ACC112 (cell line): ENCODE measurements around the gene PACRG.

Source experiments
- H2AFZ ChIP-seq: fragments of 200-600 bp; sonication (generic); one replicate; pipeline ENCODE4 v1.6.0; 2017; ENCODE audit warnings: antibody characterized with exemption, low read length; ENCODE audit not compliant: unreplicated experiment
- H3K27ac ChIP-seq: fragments of 200-600 bp; sonication (generic); 2 replicates; pipeline ENCODE4 v1.5.1; 2014; ENCODE audit warnings: low read depth, mild to moderate bottlenecking, antibody characterized with exemption, low read length, moderate library complexity
- H3K27me3 ChIP-seq: fragments of 200-600 bp; sonication (generic); 2 replicates; pipeline ENCODE4 v1.6.1; 2014; ENCODE audit warnings: mild to moderate bottlenecking, antibody characterized with exemption, low read length, moderate library complexity, mixed read lengths; ENCODE audit not compliant: insufficient read depth
- H3K36me3 ChIP-seq: fragments of 200-600 bp; sonication (generic); 2 replicates; pipeline ENCODE4 v1.6.1; 2016; ENCODE audit warnings: mild to moderate bottlenecking, antibody characterized with exemption, low read length, moderate library complexity, mixed read lengths; ENCODE audit not compliant: insufficient read depth
- H3K4me1 ChIP-seq: fragments of 200-600 bp; sonication (generic); one replicate; pipeline ENCODE4 v1.6.1; 2016; ENCODE audit warnings: low read length, mixed read lengths; ENCODE audit not compliant: insufficient read depth, unreplicated experiment, control insufficient read depth
- H3K4me3 ChIP-seq: fragments of 200-600 bp; sonication (generic); 2 replicates; pipeline ENCODE4 v1.5.1; 2014; ENCODE audit warnings: mild to moderate bottlenecking, low read depth, low read length
- H3K79me2 ChIP-seq: fragments of 200-600 bp; sonication (generic); one replicate; pipeline ENCODE4 v1.6.0; 2016; ENCODE audit warnings: low read length; ENCODE audit not compliant: control insufficient read depth, unreplicated experiment, insufficient read depth

The PACRG gene

GRCh38 chr6:163179721-163180120 lies 451.9 kb downstream of the PACRG start:
- no peak overlapping the region for H3K27ac ChIP-seq
- H3K27me3 ChIP-seq = no peaks in the 10 kb centered on the region
- no peaks in the 10 kb centered on the region for H3K36me3 ChIP-seq
- H3K79me2 ChIP-seq = no peaks in the 10 kb centered on the region
- no peak overlapping the region for H2AFZ ChIP-seq
- H3K4me1 ChIP-seq = peaks cover 3% of the 10 kb centered on the region
- no peak overlapping the region for H3K4me3 ChIP-seq

GRCh38 chr6:163180874-163181541 lies 453.2 kb downstream of the PACRG start:
- no peak overlapping the region for H3K4me3 ChIP-seq
- peaks cover 3% of the 10 kb centered on the region for H3K4me1 ChIP-seq
- no peak overlapping the region for H2AFZ ChIP-seq
- no peaks in the 10 kb centered on the region for H3K27me3 ChIP-seq
- H3K27ac ChIP-seq = no peak overlapping the region
- no peaks in the 10 kb centered on the region for H3K79me2 ChIP-seq
- H3K36me3 ChIP-seq = no peaks in the 10 kb centered on the region

- no peak overlapping the region for H3K27ac ChIP-seq
- peaks cover 3% of the 10 kb centered on the region for H3K4me1 ChIP-seq
- no peak overlapping the region for H3K4me3 ChIP-seq
- H3K79me2 ChIP-seq = no peaks in the 10 kb centered on the region
- no peaks in the 10 kb centered on the region for H3K27me3 ChIP-seq
- no peaks in the 10 kb centered on the region for H3K36me3 ChIP-seq
- H2AFZ ChIP-seq = no peak overlapping the region
Observed at GRCh38 chr6:163181666-163182180, 453.9 kb downstream of the PACRG start.

- Histone ChIP-seq H3K36me3 (no peaks in the 10 kb centered on the region), H3K27ac (no peak overlapping the region), H2AFZ (no peak overlapping the region), H3K27me3 (no peaks in the 10 kb centered on the region), H3K79me2 (no peaks in the 10 kb centered on the region), H3K4me1 (peaks cover 3% of the 10 kb centered on the region), H3K4me3 (no peak overlapping the region)
Observed at GRCh38 chr6:163182696-163183095, 454.9 kb downstream of the PACRG start.

- no peaks in the 10 kb centered on the region for H3K27me3 ChIP-seq
- H3K4me1 ChIP-seq = peaks cover 3% of the 10 kb centered on the region
- H3K79me2 ChIP-seq = no peaks in the 10 kb centered on the region
- no peaks in the 10 kb centered on the region for H3K36me3 ChIP-seq
- H2AFZ ChIP-seq = no peak overlapping the region
- H3K4me3 ChIP-seq = no peak overlapping the region
- H3K27ac ChIP-seq = no peak overlapping the region
Observed at GRCh38 chr6:163183806-163184205, 456.0 kb downstream of the PACRG start.

- Histone ChIP-seq H3K4me3 (no peak overlapping the region), H3K4me1 (peaks cover 3% of the 10 kb centered on the region), H2AFZ (no peak overlapping the region)
Observed at GRCh38 chr6:163185744-163186143, 458.0 kb downstream of the PACRG start.

GRCh38 chr6:163186527-163186926 lies 458.8 kb downstream of the PACRG start:
- Histone ChIP-seq H3K4me3 (no peak overlapping the region), H3K27me3 (no peaks in the 10 kb centered on the region), H3K36me3 (no peaks in the 10 kb centered on the region), H3K79me2 (no peaks in the 10 kb centered on the region), H3K27ac (no peak overlapping the region), H2AFZ (no peak overlapping the region), H3K4me1 (no peaks in the 10 kb centered on the region)

More at GRCh38 chr6:163185744-163186143, 458.0 kb downstream of the PACRG start:
- H3K27me3 ChIP-seq = no peaks in the 10 kb centered on the region
- no peaks in the 10 kb centered on the region for H3K79me2 ChIP-seq
- no peaks in the 10 kb centered on the region for H3K36me3 ChIP-seq
- no peak overlapping the region for H3K27ac ChIP-seq

- Histone ChIP-seq H3K27me3 (no peaks in the 10 kb centered on the region), H3K36me3 (no peaks in the 10 kb centered on the region), H3K4me3 (no peak overlapping the region), H3K27ac (no peak overlapping the region), H2AFZ (no peak overlapping the region), H3K4me1 (no peaks in the 10 kb centered on the region), H3K79me2 (no peaks in the 10 kb centered on the region)
Observed at GRCh38 chr6:163187201-163187600, 459.4 kb downstream of the PACRG start.

- Histone ChIP-seq H3K27ac (no peak overlapping the region), H2AFZ (no peak overlapping the region), H3K4me1 (no peaks in the 10 kb centered on the region), H3K4me3 (no peak overlapping the region), H3K27me3 (no peaks in the 10 kb centered on the region), H3K79me2 (no peaks in the 10 kb centered on the region), H3K36me3 (no peaks in the 10 kb centered on the region)
Observed at GRCh38 chr6:163187606-163188005, 459.8 kb downstream of the PACRG start.

- no peaks in the 10 kb centered on the region for H3K27me3 ChIP-seq
- H3K27ac ChIP-seq = no peak overlapping the region
- H2AFZ ChIP-seq = no peak overlapping the region
- no peaks in the 10 kb centered on the region for H3K4me1 ChIP-seq
- no peak overlapping the region for H3K4me3 ChIP-seq
- no peaks in the 10 kb centered on the region for H3K79me2 ChIP-seq
- H3K36me3 ChIP-seq = no peaks in the 10 kb centered on the region
Observed at GRCh38 chr6:163188746-163189145, 461.0 kb downstream of the PACRG start.

GRCh38 chr6:163189609-163190008 lies 461.8 kb downstream of the PACRG start:
- Histone ChIP-seq H3K27ac (no peak overlapping the region), H2AFZ (no peak overlapping the region), H3K36me3 (no peaks in the 10 kb centered on the region), H3K4me3 (no peak overlapping the region), H3K4me1 (no peaks in the 10 kb centered on the region), H3K27me3 (no peaks in the 10 kb centered on the region), H3K79me2 (no peaks in the 10 kb centered on the region)
